Suprapubic skin (tissue), 4 donors: ENCODE measurements around the gene PIK3R2.

Source experiments
- CTCF ChIP-seq, 2 donors: fragments of 200-600 bp in 1 of 2; fragments of 450-650 bp in 1 of 2; sonication (generic) in 1 of 2; IDR thresholded peaks; one replicate each; pipeline ENCODE4 v1.5.1; 2016 to 2019; ENCODE audit warnings: antibody characterized with exemption in 2 of 2, mild to moderate bottlenecking in 1 of 2, moderate library complexity in 1 of 2
- EP300 ChIP-seq: sonication (generic); formaldehyde crosslinking; IDR thresholded peaks from one replicate; pipeline ENCODE4 v1.6.1; 2017; ENCODE audit warnings: antibody characterized with exemption
- POLR2A ChIP-seq, 2 donors: fragments of 450-650 bp; IDR thresholded peaks; one replicate each; pipeline ENCODE4 v1.6.1; 2017; ENCODE audit warnings: antibody characterized with exemption in 2 of 2, mild to moderate bottlenecking in 2 of 2, moderate library complexity in 2 of 2
- POLR2AphosphoS5 ChIP-seq, 3 donors: sonication (generic); formaldehyde crosslinking; IDR thresholded peaks; one replicate each; pipeline ENCODE4 v1.6.1; 2017; ENCODE audit warnings: antibody characterized with exemption in 3 of 3

GRCh38 chr19:18107235-18107634, 45.7 kb upstream of the PIK3R2 start:
- no peak for TF ChIP-seq POLR2AphosphoS5 (IDR thresholded peaks at IDR 0.05)
- no peak for TF ChIP-seq CTCF (IDR thresholded peaks at IDR 0.05)
- TF ChIP-seq POLR2A (IDR thresholded peaks at IDR 0.05) = no peak
- no peak for TF ChIP-seq EP300
